ENCODE measurements around the gene PDGFA. TPM values are rescaled to one million over a fixed set of nuclear protein-coding genes. Genes with fewer than 3 reads are reported as not detected.

Gene PDGFA
- total and polyA plus RNA-seq, 2 experiments from 2014 or later = 35.6 to 43.1 TPM

- Histone ChIP-seq H3F3A (replicated peaks; ENCODE audit: low read depth) (no peaks in the 10 kb centered on the region), H3K9me2 (ENCODE audit: insufficient read depth) (no peaks in the 10 kb centered on the region), H3K36me3 (ENCODE audit: insufficient read depth) (no peaks in the 10 kb centered on the region), H4K20me1 (replicated peaks; ENCODE audit: insufficient read depth) (no peaks in the 10 kb centered on the region), H3K4me1 (ENCODE audit: insufficient read depth) (no peaks in the 10 kb centered on the region), H3K4me2 (no peak overlapping the region), H3K27ac (ENCODE audit: low read depth) (no peak overlapping the region), H2AFZ (no peak overlapping the region), H3K79me2 (replicated peaks; ENCODE audit: insufficient read depth) (no peaks in the 10 kb centered on the region), H3K27me3 (ENCODE audit: insufficient read depth) (no peaks in the 10 kb centered on the region), H3K4me3 (no peak overlapping the region)
- Mint-ChIP-seq H3K9me3 (peaks cover 10% of the 10 kb centered on the region; the same call in 2 of the 3 replicates), H3K27ac (no peak overlapping the region), H3K36me3 (ENCODE audit: low read depth) (peaks cover 22% of the 10 kb centered on the region), H3K4me3 (no peak overlapping the region), H3K4me1 (peaks cover 8% of the 10 kb centered on the region; the same call in 2 of the 3 replicates), H3K27me3 (ENCODE audit: insufficient read depth, low read depth, poor library complexity) (peaks cover 10% of the 10 kb centered on the region)
- DNase-seq (ENCODE audit: low spot score) = no peak
- ATAC-seq = no peak
- TF ChIP-seq POLR2AphosphoS5 (IDR thresholded peaks at IDR 0.05; ENCODE audit: low read depth) (no peak), EZH2 (IDR thresholded peaks at IDR 0.05; ENCODE audit: low read depth, unreplicated experiment) (no peak), ZNF114 (CRISPR knock-in tag; IDR thresholded peaks at IDR 0.05) (no peak), ETS1 (IDR thresholded peaks at IDR 0.05) (no peak), EZH2phosphoT487 (IDR thresholded peaks at IDR 0.05; ENCODE audit: unreplicated experiment) (no peak)
Measured at GRCh38 chr7:491958-492713, 27.5 kb downstream of the PDGFA start.

- Histone ChIP-seq H2AFZ (no peak overlapping the region), H3K4me3 (no peak overlapping the region), H3K79me2 (replicated peaks; ENCODE audit: insufficient read depth) (no peaks in the 10 kb centered on the region), H3K4me1 (ENCODE audit: insufficient read depth) (no peaks in the 10 kb centered on the region), H3K27ac (ENCODE audit: low read depth) (no peak overlapping the region), H3F3A (replicated peaks; ENCODE audit: low read depth) (no peaks in the 10 kb centered on the region), H3K9me2 (ENCODE audit: insufficient read depth) (no peaks in the 10 kb centered on the region), H3K36me3 (ENCODE audit: insufficient read depth) (no peaks in the 10 kb centered on the region), H3K4me2 (no peak overlapping the region), H4K20me1 (replicated peaks; ENCODE audit: insufficient read depth) (no peaks in the 10 kb centered on the region), H3K27me3 (ENCODE audit: insufficient read depth) (no peaks in the 10 kb centered on the region)
- Mint-ChIP-seq H3K27ac (no peak overlapping the region), H3K27me3 (ENCODE audit: insufficient read depth, low read depth, poor library complexity) (peaks cover 10% of the 10 kb centered on the region), H3K36me3 (ENCODE audit: low read depth) (peaks cover 15% of the 10 kb centered on the region; the same call in 2 of the 3 replicates), H3K4me3 (no peak overlapping the region), H3K4me1 (peaks cover 3% of the 10 kb centered on the region; the same call in 2 of the 3 replicates), H3K9me3 (peaks cover 10% of the 10 kb centered on the region; the same call in 2 of the 3 replicates)
- DNase-seq (ENCODE audit: low spot score) (no peak), ATAC-seq (no peak)
- TF ChIP-seq ZNF331 (CRISPR knock-in tag; IDR thresholded peaks at IDR 0.05; ENCODE audit: low read depth) = no peak
- no peak for TF ChIP-seq NANOG (IDR thresholded peaks at IDR 0.05; ENCODE audit: borderline replicate concordance)
- TF ChIP-seq ZNF114 (CRISPR knock-in tag; IDR thresholded peaks at IDR 0.05) = no peak
- TF ChIP-seq EZH2 (IDR thresholded peaks at IDR 0.05; ENCODE audit: low read depth, unreplicated experiment) = no peak
- no peak for TF ChIP-seq CTCF (conservative IDR thresholded peaks at IDR 0.05; ENCODE audit: low read depth in 2 of 2)
- TF ChIP-seq CREB1 (CRISPR knock-in tag; IDR thresholded peaks at IDR 0.05; ENCODE audit: low read depth) = no peak
- TF ChIP-seq JUNB (IDR thresholded peaks at IDR 0.05; ENCODE audit: unreplicated experiment) = no peak
- no peak for TF ChIP-seq ETS1 (IDR thresholded peaks at IDR 0.05)
- TF ChIP-seq REST (IDR thresholded peaks at IDR 0.05; ENCODE audit: unreplicated experiment) = no peak
- no peak for TF ChIP-seq POLR2AphosphoS5 (IDR thresholded peaks at IDR 0.05; ENCODE audit: low read depth)
- TF ChIP-seq EZH2phosphoT487 (IDR thresholded peaks at IDR 0.05; ENCODE audit: unreplicated experiment) = no peak
Measured at GRCh38 chr7:491292-491957, 28.2 kb downstream of the PDGFA start.

All from GM23338 (cell line).